ENCODE measurements around the gene SEM1.

- TF ChIP-seq, protein P1, sequence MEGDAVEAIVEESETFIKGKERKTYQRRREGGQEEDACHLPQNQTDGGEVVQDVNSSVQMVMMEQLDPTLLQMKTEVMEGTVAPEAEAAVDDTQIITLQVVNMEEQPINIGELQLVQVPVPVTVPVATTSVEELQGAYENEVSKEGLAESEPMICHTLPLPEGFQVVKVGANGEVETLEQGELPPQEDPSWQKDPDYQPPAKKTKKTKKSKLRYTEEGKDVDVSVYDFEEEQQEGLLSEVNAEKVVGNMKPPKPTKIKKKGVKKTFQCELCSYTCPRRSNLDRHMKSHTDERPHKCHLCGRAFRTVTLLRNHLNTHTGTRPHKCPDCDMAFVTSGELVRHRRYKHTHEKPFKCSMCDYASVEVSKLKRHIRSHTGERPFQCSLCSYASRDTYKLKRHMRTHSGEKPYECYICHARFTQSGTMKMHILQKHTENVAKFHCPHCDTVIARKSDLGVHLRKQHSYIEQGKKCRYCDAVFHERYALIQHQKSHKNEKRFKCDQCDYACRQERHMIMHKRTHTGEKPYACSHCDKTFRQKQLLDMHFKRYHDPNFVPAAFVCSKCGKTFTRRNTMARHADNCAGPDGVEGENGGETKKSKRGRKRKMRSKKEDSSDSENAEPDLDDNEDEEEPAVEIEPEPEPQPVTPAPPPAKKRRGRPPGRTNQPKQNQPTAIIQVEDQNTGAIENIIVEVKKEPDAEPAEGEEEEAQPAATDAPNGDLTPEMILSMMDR (IDR thresholded peaks at IDR 0.05) = no peak
- no peak for TF ChIP-seq POLR2A (IDR thresholded peaks at IDR 0.05)
These were observed 29.5 kb upstream of the SEM1 start for GRCh38 chr7:96739167-96739566.

Measured in adrenal gland (tissue), 5 donors.